Spinal cord (tissue), 10 donors: ENCODE measurements around the gene CYREN. TPM values are rescaled to one million over a fixed set of nuclear protein-coding genes. Genes with fewer than 3 reads are reported as not detected.
A peak's percentile ranks its signal among the peaks of the same experiment; 100 is the strongest.

Experiments used
- DNase-seq, 6 donors: peaks; one replicate each; pipeline versions ENCODE4 v3.0.0 to v3.0.0-alpha.2; 2013 to 2015; ENCODE audit warnings: low spot score in 6 of 6, low read depth in 4 of 6
- H3K27ac ChIP-seq: one replicate; pipeline ENCODE4 v1.5.1; 2013; ENCODE audit warnings: low read depth, low read length, control low read depth
- H3K27me3 ChIP-seq: one replicate; pipeline ENCODE4 v1.6.1; 2013; ENCODE audit warnings: low read length; ENCODE audit not compliant: control insufficient read depth, insufficient read depth
- H3K36me3 ChIP-seq: one replicate; pipeline ENCODE4 v1.6.1; 2013; ENCODE audit warnings: low read length; ENCODE audit not compliant: control insufficient read depth, insufficient read depth
- H3K4me1 ChIP-seq: one replicate; pipeline ENCODE4 v1.6.1; 2013; ENCODE audit warnings: low read length; ENCODE audit not compliant: control insufficient read depth, insufficient read depth
- H3K4me3 ChIP-seq: one replicate; pipeline ENCODE4 v1.5.1; 2013; ENCODE audit warnings: low read depth, low read length, control low read depth
- H3K9me3 ChIP-seq: one replicate; pipeline ENCODE4 v1.6.1; 2013; ENCODE audit warnings: low read length; ENCODE audit not compliant: control insufficient read depth, insufficient read depth
- WGBS: methylation state at CpG from one replicate; pipeline ENCODE4 v1.1.5; 2013; ENCODE audit warnings: missing lambda C conversion rate; ENCODE audit not compliant: insufficient coverage; 5-methylcytosine and 5-hydroxymethylcytosine counted together
- polyA plus RNA-seq, 2 donors: library from polyadenylated mRNA; unstranded; fragments of 120-200 nt; gene quantifications; one replicate each; pipeline ENCODE4 v1.2.1, GENCODE V29; 2013; ENCODE audit not compliant: insufficient read length in 2 of 2
- total RNA-seq, 2 donors: library from RNA; depleted of rRNA in 1 of 2; stranded (reverse); fragments of 120-200 nt in 1 of 2; fragments of >200 nt in 1 of 2; gene quantifications; one replicate each; pipeline versions ENCODE4 v1.2.3 to v1.2.4, GENCODE V29; 2013 to 2014
- donor health status: healthy.

The CYREN gene
- total and polyA plus RNA-seq, 4 donors: 23.7 to 51.8 (median 29.3) TPM

DNA sequence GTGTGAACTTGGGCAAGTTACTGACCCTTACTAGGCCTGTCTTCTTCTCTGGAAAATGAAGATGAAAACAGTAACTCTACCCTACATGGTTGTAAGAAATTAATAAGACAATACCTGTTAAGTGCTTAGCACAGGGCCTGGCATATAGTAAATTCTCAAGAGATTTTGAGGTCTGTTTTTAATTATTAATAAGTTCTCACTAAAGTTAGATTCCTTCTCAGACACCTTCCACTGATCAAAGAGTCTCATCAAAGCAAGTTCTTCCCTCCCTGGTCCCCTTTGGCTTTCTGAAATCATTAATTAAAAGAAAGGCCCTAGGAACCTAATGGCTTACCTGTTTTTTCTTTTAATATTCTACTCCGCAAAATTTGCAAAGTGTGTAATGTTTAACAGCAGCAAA, 18.1 kb downstream of the CYREN start:
- peaks cover 6% of the 10 kb centered on the region for H3K9me3 ChIP-seq
- no peak overlapping the region for H3K4me3 ChIP-seq
- H3K27ac ChIP-seq: no peak overlapping the region
- H3K4me1 ChIP-seq: no peaks in the 10 kb centered on the region
- no peaks in the 10 kb centered on the region for H3K27me3 ChIP-seq
- no CpG with 5 or more reads among the region's 1 CpG for WGBS
- no peak for DNase-seq
- H3K36me3 ChIP-seq: no peaks in the 10 kb centered on the region

DNA sequence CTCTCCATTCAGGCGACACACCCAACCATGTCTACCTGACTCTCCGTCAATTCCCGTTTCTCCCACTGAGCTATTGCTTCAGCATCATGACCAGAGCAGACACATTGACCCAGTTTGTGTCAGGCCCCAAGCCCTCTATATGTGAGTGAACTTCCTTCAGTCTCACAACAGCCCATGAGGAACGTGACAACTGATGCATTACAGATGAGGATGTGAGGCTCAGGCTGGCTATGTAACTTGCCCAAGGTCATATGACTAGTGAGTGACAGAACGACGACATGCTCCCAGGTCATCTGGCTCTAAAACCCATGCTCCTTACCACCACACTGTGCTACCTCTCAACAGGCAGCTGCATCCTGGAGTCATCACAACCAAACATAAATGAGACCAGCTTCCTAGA, 19.0 kb downstream of the CYREN start:
- H3K4me3 ChIP-seq: no peak overlapping the region
- H3K9me3 ChIP-seq: peaks cover 6% of the 10 kb centered on the region
- no peak for DNase-seq
- H3K36me3 ChIP-seq: no peaks in the 10 kb centered on the region
- no peaks in the 10 kb centered on the region for H3K27me3 ChIP-seq
- WGBS: 85% methylated on average over 6 of the region's 6 CpGs
- no peak overlapping the region for H3K27ac ChIP-seq
- no peaks in the 10 kb centered on the region for H3K4me1 ChIP-seq

DNA sequence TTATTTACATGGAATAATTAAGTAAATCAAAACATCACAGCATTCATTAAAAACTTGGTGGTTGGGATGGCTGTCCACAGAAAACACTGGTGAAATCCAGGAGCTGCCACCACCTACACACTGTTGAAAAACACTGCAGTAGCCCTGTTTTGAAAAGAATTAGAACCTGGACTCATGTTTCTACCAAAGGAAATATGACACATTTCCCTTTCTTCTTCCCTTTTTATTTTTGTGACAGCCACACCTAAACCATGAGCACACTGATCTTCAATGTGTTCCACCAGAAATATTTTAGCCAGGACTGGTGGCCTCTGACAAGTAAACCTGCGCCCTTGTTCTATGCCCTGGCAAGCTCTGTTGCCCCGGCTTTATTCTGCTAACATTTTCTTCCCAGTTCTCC, 19.4 kb downstream of the CYREN start:
- WGBS: 95% methylated on average over 2 of the region's 2 CpGs

DNA sequence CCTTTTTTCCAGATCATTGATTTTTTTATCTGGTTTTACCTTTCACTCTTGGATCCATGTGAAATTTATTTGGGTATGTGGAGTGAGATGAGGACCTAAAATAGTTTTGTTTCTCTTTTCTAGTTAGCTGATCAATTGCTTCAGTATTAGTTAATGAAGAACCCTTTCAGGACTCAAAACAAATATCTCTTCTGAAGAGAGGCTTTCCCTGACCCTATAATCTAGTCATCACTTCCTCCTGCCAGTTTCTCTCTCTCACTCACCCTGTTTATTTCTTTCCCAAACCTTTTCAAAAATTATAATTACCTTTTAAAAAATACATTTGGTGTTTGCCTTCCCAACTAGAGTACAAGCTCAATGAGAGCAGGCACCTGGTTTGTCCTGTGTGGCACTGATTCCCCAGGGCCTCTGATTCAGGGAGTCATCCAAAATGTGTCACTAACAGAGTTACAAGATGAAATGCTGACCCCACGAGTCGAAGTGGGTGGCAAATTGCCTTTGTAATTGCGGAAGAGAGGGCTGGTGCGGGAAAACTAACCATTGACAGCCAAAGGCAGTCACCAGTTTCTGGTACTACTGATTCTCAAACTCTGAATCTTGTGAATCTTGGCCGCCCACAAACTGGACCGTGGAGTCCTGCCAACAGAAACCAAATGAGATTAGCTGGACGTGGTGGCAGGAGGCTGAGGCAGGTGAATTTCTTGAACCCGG, 20.3 kb downstream of the CYREN start:
- Histone ChIP-seq H3K4me3 (no peak overlapping the region), H3K4me1 (no peaks in the 10 kb centered on the region), H3K27ac (no peak overlapping the region), H3K9me3 (peaks cover 3% of the 10 kb centered on the region), H3K27me3 (no peaks in the 10 kb centered on the region), H3K36me3 (no peaks in the 10 kb centered on the region)
- WGBS: 82% methylated on average over 7 of the region's 8 CpGs
- DNase-seq: no peak

More for the DNA sequence above, 19.4 kb downstream of the CYREN start:
- no peaks in the 10 kb centered on the region for H3K27me3 ChIP-seq
- no peak overlapping the region for H3K27ac ChIP-seq
- DNase-seq: no peak
- no peaks in the 10 kb centered on the region for H3K36me3 ChIP-seq
- H3K9me3 ChIP-seq: peaks cover 6% of the 10 kb centered on the region
- no peak overlapping the region for H3K4me3 ChIP-seq
- no peaks in the 10 kb centered on the region for H3K4me1 ChIP-seq

- Histone ChIP-seq H3K27ac (peak within 1 kb of the TSS; percentile 77), H3K36me3 (no peaks in the 10 kb centered on the region), H3K4me3 (peak within 1 kb of the TSS; percentile 19), H3K27me3 (no peaks in the 10 kb centered on the region), H3K9me3 (no peaks in the 10 kb centered on the region), H3K4me1 (no peaks in the 10 kb centered on the region)
- WGBS: 76% methylated on average over 10 of the region's 13 CpGs
- no peak for DNase-seq
Observed at GRCh38 chr7:135147899-135148721, 22.4 kb downstream of the CYREN start, which contains the start of gene TMEM140. TSS of gene TMEM140 (plus strand) at chr7:135148072. CDS start at chr7:135164442, 16,370 bp downstream.

DNA sequence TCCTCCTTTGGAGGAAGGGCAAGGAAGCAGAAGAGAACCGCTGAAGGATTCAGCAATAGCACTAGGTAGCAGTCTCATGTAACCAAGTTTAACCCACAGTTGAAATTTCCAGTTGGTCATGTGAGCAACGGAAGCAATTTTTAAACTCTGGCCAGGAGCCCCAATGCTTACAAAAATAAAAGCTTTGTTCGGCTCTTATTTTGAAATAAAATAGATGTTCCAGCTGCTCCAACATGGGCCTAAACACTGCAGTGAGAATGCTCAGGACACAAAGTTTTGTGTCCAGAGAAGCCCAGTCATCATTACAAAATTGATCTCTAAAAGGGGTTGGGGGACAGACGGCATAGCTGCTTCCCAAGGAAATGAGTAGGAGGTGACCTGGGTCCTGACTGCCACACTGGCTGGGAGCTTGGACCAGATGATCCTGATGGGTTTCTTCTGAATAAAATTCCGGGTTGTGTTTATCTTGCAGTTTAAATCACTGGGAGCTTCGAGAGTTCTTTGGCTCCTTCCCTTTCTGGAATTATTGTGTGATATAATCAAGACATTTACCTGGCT, 23.1 kb downstream of the CYREN start:
- no peaks in the 10 kb centered on the region for H3K9me3 ChIP-seq
- WGBS: 72% methylated on average over 3 of the region's 6 CpGs
- no peak for DNase-seq
- no peaks in the 10 kb centered on the region for H3K36me3 ChIP-seq
- H3K27ac ChIP-seq: peak overlapping the region; percentile 77
- H3K4me3 ChIP-seq: peak overlapping the region; percentile 19
- H3K4me1 ChIP-seq: no peaks in the 10 kb centered on the region
- no peaks in the 10 kb centered on the region for H3K27me3 ChIP-seq

GRCh38 chr7:135143885-135144668, 26.4 kb downstream of the CYREN start:
- no peak overlapping the region for H3K4me3 ChIP-seq
- WGBS: 100% methylated on average over 1 of the region's 3 CpGs
- no peak for DNase-seq
- H3K27ac ChIP-seq: no peak overlapping the region
- H3K27me3 ChIP-seq: no peaks in the 10 kb centered on the region
- H3K4me1 ChIP-seq: no peaks in the 10 kb centered on the region
- H3K9me3 ChIP-seq: no peaks in the 10 kb centered on the region
- no peaks in the 10 kb centered on the region for H3K36me3 ChIP-seq

GRCh38 chr7:135129579-135129978, 40.9 kb downstream of the CYREN start:
- Histone ChIP-seq H3K27me3 (no peaks in the 10 kb centered on the region), H3K4me3 (no peak overlapping the region), H3K4me1 (no peaks in the 10 kb centered on the region), H3K9me3 (peaks cover 2% of the 10 kb centered on the region), H3K36me3 (no peaks in the 10 kb centered on the region), H3K27ac (no peak overlapping the region)
- DNase-seq: no peak

DNA sequence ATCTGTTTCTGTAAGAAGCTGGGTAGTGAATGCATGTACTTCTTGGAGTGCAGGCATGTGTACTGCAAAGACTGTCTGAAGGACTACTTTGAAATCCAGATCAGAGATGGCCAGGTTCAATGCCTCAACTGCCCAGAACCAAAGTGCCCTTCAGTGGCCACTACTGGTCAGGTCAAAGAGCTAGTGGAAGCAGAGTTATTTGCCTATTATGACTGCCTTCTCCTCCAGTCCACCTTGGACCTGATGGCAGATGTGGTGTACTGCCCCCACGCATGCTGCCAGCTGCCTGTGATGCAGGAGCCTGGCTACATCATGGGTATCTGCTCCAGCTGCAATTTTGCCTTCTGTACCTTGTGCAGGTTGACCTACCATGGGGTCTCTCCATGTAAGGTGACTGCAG, 41.6 kb downstream of the CYREN start:
- WGBS: 100% methylated on average over 1 of the region's 1 CpG
- Histone ChIP-seq H3K9me3 (peaks cover 2% of the 10 kb centered on the region), H3K36me3 (no peaks in the 10 kb centered on the region), H3K27ac (no peak overlapping the region), H3K27me3 (no peaks in the 10 kb centered on the region), H3K4me3 (no peak overlapping the region), H3K4me1 (no peaks in the 10 kb centered on the region)
- DNase-seq: no peak
